Measurements from ENCODE around the gene ARL15. TPM values are rescaled to one million over a fixed set of nuclear protein-coding genes. Genes with fewer than 3 reads are reported as not detected.

The ARL15 gene
- total and polyA plus RNA-seq, 2 donors: 25.4 to 91.4 TPM

DNA sequence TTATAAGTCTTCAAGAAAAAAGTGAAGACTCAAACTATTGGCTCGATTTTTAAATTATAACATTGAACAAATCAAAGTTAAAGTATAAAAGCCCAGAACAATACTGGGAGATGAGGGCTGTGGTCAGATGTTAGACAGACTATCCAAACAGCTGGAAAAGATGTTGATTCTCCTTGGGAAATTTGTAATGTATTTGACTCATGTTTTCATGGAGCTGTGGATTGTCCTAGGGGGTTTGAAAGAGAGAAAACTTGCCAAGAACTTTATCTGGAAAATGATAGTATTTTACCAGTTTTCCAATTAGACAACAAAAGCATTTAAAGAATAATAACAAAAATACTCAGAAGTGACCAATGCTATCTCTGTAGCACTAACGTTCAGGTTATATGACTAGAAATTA, 339.2 kb downstream of the ARL15 start:
- no peak for DNase-seq (ENCODE audit: extremely low spot score)
- Histone ChIP-seq H3K4me3 (ENCODE audit: low read depth, low read length) (no peak overlapping the region), H3K4me1 (ENCODE audit: insufficient read depth) (no peaks in the 10 kb centered on the region), H3K36me3 (ENCODE audit: insufficient read depth) (no peaks in the 10 kb centered on the region), H3K27ac (ENCODE audit: low read depth) (no peak overlapping the region)
- WGBS: 51% methylated on average over 2 of the region's 2 CpGs

DNA sequence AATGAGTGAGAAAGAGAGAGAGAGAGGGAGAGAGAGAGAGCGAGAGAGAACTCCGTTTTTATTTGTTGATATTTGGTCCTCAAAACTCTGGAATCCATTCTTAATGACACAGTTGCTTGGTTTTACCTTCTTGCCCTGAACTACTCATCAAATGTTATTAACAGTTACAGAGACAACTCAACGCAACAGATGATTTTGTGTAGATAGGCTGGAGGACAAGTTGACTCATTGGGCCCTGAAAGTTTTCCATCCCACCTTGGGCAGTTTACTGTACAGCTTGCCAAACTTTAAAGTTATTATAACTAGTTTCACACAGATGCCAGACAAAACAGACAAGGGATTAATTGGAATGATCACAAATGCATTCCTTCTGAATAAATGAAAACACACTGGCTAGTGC, 339.9 kb downstream of the ARL15 start:
- Histone ChIP-seq H3K4me1 (ENCODE audit: insufficient read depth) (no peaks in the 10 kb centered on the region), H3K27ac (ENCODE audit: low read depth) (no peak overlapping the region), H3K36me3 (ENCODE audit: insufficient read depth) (no peaks in the 10 kb centered on the region), H3K4me3 (ENCODE audit: low read depth, low read length) (no peak overlapping the region)
- WGBS: 89% methylated on average over 3 of the region's 3 CpGs
- DNase-seq (ENCODE audit: extremely low spot score): no peak

DNA sequence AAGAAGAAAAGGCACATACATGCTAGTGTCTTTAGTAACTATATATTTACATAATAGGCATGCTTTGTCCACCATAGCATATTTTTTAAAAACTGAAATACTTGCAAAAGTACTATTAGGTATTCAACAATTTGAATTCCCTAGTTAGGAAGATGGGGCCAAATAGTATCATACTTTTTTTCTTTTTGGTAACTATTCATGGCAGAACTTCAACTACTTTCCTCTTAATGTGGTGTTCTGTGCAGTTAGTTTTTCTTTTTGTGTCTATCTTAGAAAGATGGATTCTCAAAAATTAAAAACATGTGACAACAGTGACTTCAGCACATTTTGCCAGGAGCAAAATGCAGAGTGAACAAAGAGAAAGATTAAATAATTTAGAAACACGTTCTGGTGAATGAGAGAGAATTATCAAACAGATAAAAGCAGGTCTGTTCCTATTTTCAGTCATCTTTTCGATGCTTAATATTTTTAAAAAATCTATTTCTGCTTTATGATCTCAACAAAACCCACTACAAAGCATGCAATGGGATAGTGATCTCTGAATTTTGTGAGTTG, 341.1 kb downstream of the ARL15 start:
- 83% methylated on average over 2 of the region's 2 CpGs for WGBS
- no peaks in the 10 kb centered on the region for H3K36me3 ChIP-seq (ENCODE audit: insufficient read depth)
- no peak overlapping the region for H3K27ac ChIP-seq (ENCODE audit: low read depth)
- H3K4me1 ChIP-seq (ENCODE audit: insufficient read depth): no peaks in the 10 kb centered on the region
- H3K4me3 ChIP-seq (ENCODE audit: low read depth, low read length): no peak overlapping the region
- DNase-seq (ENCODE audit: extremely low spot score): no peak

DNA sequence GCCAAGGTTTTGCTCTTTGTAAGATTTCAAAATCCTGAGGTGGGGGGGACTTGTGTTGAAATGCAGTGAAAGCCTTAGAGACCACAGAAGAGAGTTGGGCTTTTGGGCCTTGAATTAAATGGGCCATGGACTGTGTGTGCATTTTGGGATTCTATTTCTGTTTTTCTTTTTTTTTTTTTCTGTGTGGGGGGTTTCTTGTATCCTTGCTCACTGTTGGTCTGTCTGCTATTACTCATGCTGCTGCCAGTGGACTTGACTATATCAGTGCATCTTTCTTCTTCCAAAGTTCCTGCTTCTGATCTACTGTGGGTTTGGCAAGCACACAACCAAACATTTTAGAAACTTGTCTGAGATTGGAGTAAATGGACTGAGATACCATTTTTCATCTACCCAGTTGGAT, 344.9 kb downstream of the ARL15 start:
- Histone ChIP-seq H3K4me1 (ENCODE audit: insufficient read depth) (no peaks in the 10 kb centered on the region), H3K36me3 (ENCODE audit: insufficient read depth) (peaks cover 1% of the 10 kb centered on the region), H3K4me3 (ENCODE audit: low read depth, low read length) (no peak overlapping the region), H3K27ac (ENCODE audit: low read depth) (no peak overlapping the region)
- no peak for DNase-seq (ENCODE audit: extremely low spot score)

DNA sequence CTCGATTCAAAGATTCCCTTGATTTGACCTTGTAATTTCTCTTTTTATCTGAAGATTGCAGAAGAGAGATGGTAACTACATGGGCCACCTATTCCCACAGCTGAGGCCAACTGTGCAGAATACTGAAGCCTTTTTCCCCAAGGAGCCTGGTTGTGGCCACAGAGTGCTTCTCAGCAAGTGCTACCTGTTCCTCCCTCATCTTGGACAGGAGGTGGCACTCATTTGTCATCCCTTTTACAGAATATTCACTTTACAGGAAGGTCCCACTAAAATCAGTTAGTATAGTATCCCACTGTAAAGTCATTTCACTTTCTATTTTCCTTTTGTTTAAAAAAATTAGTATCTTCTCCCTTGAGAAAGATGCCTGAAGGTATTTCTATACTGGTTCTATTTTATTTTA, 346.4 kb downstream of the ARL15 start:
- Histone ChIP-seq H3K4me1 (ENCODE audit: insufficient read depth) (no peaks in the 10 kb centered on the region), H3K36me3 (ENCODE audit: insufficient read depth) (peaks cover 1% of the 10 kb centered on the region), H3K27ac (ENCODE audit: low read depth) (no peak overlapping the region), H3K4me3 (ENCODE audit: low read depth, low read length) (no peak overlapping the region)
- 76% methylated on average over 1 of the region's 1 CpG for WGBS
- DNase-seq (ENCODE audit: extremely low spot score): no peak

DNA sequence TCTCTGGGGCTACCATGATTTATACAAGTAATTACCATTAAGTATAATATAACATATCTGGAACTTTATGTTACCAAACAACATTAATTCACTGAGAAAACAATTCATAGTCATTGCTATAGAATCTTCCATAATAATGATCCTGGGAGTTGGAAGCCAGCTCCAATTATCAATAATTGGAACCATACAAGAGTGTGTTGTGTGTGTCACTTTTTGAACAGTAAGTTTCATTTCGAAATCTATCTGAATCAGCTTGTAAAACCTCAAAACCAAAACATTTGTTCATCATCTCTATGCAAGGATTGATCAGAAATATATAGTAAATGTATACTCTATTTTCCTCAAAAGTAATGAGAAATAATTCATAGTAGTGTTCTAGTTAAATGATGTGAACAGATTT, 348.1 kb downstream of the ARL15 start:
- Histone ChIP-seq H3K4me1 (ENCODE audit: insufficient read depth) (no peaks in the 10 kb centered on the region), H3K27ac (ENCODE audit: low read depth) (no peak overlapping the region), H3K36me3 (ENCODE audit: insufficient read depth) (peaks cover 1% of the 10 kb centered on the region), H3K4me3 (ENCODE audit: low read depth, low read length) (no peak overlapping the region)
- 93% methylated on average over 1 of the region's 1 CpG for WGBS
- no peak for DNase-seq (ENCODE audit: extremely low spot score)

DNA sequence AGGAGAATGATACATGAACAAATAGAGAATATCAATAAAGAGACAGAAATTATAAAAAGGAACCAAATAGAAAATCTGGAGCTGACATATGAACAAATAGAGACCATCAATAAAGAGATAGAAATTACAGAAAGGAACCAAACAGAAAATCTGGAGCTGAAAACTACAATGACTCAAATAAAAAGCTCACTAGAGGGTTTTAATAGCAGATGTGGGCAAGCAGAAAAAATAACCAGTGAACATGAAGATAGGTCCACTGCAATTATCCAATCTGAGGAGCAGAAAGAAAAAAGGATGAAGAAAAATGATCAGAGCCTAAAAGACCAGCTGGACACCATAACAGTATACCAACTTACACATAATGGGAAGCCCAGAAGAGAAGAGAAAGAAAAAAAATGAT, 353.7 kb downstream of the ARL15 start:
- H3K4me3 ChIP-seq (ENCODE audit: low read depth, low read length): no peak overlapping the region
- H3K36me3 ChIP-seq (ENCODE audit: insufficient read depth): peaks cover 1% of the 10 kb centered on the region
- no peak overlapping the region for H3K27ac ChIP-seq (ENCODE audit: low read depth)
- H3K4me1 ChIP-seq (ENCODE audit: insufficient read depth): no peaks in the 10 kb centered on the region
- no peak for DNase-seq (ENCODE audit: extremely low spot score)

DNA sequence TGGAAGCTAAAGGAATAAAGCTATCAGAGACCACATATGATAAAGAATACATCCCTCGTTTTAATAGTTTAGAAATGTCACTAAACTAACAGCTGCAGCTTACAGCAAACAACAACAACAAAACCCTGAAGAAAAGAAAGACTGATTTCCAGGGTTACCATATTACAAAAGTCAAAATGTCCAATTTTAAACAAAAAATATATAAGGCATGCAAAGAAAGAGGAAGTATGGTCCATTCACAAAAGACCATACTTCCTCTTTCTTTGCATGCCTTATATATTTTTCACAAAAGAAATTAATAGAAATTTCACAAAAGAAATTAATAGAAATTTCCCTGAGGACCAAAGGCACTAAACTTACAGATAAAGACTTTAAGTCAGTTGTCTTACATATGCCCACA, 354.2 kb downstream of the ARL15 start:
- Histone ChIP-seq H3K27ac (ENCODE audit: low read depth) (no peak overlapping the region), H3K36me3 (ENCODE audit: insufficient read depth) (peaks cover 1% of the 10 kb centered on the region), H3K4me3 (ENCODE audit: low read depth, low read length) (no peak overlapping the region), H3K4me1 (ENCODE audit: insufficient read depth) (no peaks in the 10 kb centered on the region)
- 91% methylated on average over 1 of the region's 1 CpG for WGBS
- DNase-seq (ENCODE audit: extremely low spot score): no peak

DNA sequence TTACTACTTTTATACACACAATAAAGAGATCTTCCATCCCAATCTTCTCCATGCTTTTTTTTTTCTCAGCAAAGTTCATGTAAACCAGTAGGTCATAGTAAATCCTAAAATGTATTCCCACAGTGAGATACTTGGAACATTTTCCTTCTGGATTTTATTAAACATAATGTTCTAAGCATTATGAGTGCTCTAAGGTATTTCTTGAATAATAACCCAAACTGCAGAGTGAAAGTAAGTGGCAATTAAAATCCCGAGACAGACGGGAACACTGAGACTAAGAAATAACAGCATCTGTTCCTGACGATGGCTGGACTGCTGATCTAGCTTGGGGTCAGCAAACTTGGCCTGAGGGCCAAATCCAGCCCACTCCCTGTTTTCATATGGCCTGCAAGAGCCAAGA, 359.8 kb downstream of the ARL15 start:
- WGBS: 89% methylated on average over 3 of the region's 3 CpGs
- H3K4me3 ChIP-seq (ENCODE audit: low read depth, low read length): no peak overlapping the region

DNA sequence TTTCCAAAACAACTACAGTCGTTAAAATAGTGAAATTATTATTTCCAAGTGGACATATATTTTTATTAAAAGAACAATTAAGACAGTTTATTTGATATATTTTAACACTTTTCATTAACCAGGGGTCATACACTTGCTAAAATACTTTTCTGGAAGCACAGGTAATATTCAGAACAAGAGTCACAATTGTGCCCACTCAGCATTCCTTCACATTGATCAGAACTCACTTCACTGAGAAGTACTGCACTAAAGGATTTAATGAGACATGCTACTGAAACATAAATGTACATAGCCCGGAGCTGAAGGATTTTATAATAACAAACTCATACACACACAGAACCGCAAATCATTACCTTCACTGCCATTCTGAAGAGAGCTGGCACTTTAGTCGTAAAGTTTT, 361.8 kb downstream of the ARL15 start:
- Histone ChIP-seq H3K4me3 (ENCODE audit: low read depth, low read length) (no peak overlapping the region), H3K27ac (ENCODE audit: low read depth) (no peak overlapping the region), H3K4me1 (ENCODE audit: insufficient read depth) (no peaks in the 10 kb centered on the region), H3K36me3 (ENCODE audit: insufficient read depth) (no peaks in the 10 kb centered on the region)
- no peak for DNase-seq (ENCODE audit: extremely low spot score)
- 76% methylated on average over 4 of the region's 4 CpGs for WGBS

More for the DNA sequence above, 359.8 kb downstream of the ARL15 start:
- Histone ChIP-seq H3K36me3 (ENCODE audit: insufficient read depth) (no peaks in the 10 kb centered on the region), H3K4me1 (ENCODE audit: insufficient read depth) (no peaks in the 10 kb centered on the region), H3K27ac (ENCODE audit: low read depth) (no peak overlapping the region)
- no peak for DNase-seq (ENCODE audit: extremely low spot score)

DNA sequence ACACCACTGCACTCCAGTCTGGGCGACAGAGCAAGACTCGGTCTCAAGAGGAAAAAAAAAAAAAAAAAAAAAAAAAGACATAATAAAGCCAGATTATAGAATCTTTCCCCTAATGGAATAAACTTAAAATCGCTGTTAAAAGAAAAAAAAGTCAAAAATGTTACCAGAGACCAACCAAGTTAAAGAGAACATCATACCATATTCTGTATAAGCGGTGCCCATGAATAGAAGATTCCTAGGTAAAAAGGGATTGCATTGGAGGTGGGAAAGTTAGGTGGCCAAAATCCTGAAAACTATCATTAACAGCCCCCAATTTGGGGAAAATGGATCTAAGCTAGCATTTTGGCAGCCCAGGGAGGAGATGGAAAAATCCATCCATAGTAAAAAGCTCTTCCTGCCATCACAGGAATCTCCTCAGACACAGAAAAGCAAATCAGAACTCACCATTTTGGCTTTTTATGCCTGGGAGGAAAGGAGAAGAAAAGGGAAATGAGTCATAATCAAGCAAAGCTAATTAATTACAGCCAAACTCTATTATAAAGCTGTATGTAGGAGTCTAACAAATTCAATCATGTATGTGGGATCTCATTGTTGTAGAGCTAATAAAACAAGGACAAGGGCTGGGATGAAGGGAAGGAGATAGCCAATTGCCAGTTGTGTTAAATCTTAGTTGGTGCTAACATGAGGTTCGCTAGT, 363.8 kb downstream of the ARL15 start:
- Histone ChIP-seq H3K4me1 (ENCODE audit: insufficient read depth) (no peaks in the 10 kb centered on the region), H3K4me3 (ENCODE audit: low read depth, low read length) (no peak overlapping the region), H3K36me3 (ENCODE audit: insufficient read depth) (no peaks in the 10 kb centered on the region), H3K27ac (ENCODE audit: low read depth) (no peak overlapping the region)
- no peak for DNase-seq (ENCODE audit: extremely low spot score)
- WGBS: 94% methylated on average over 5 of the region's 5 CpGs

DNA sequence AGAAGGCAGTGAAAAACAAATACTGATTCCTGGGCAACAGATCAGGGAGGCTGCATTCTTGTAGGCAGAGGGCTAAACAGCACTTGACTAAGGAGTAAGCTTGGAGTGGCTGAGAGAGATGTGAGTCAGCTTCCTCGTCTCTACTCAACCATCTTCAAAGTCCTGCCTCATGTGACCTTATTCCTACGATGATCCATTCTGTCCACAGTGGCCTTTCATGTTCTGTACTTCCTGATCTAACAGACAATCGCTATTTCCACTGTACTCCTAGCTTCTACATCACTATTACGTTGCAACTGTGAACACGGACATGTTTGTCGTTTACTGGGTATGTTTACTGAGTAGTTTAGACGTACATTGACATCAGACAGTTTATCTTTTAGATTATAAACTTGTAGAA, 365.4 kb downstream of the ARL15 start:
- no peak for DNase-seq (ENCODE audit: extremely low spot score)
- H3K4me3 ChIP-seq (ENCODE audit: low read depth, low read length): no peak overlapping the region
- no peaks in the 10 kb centered on the region for H3K4me1 ChIP-seq (ENCODE audit: insufficient read depth)
- no peaks in the 10 kb centered on the region for H3K36me3 ChIP-seq (ENCODE audit: insufficient read depth)
- WGBS: 83% methylated on average over 7 of the region's 7 CpGs
- no peak overlapping the region for H3K27ac ChIP-seq (ENCODE audit: low read depth)

DNA sequence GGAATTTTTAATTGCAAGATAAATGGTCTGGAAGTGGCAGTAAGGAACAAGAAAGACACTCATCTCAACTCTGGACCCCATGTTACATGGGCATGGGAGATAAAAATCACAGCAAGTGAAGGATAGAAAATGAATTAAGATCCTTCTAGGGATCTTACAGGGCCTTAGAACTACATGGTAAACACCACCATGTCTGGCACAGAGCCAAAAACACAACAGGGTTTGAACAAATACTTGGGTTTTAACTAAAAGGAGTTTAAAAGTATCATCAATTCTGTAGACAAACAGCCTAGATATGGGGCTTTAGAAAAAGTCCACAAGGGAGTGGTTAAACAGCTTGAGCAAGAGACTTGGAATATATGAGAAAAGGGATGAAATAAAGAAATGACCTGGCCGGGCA, 366.4 kb downstream of the ARL15 start:
- H3K36me3 ChIP-seq (ENCODE audit: insufficient read depth): no peaks in the 10 kb centered on the region
- 96% methylated on average over 1 of the region's 1 CpG for WGBS
- H3K4me3 ChIP-seq (ENCODE audit: low read depth, low read length): no peak overlapping the region
- no peak overlapping the region for H3K27ac ChIP-seq (ENCODE audit: low read depth)
- no peak for DNase-seq (ENCODE audit: extremely low spot score)
- no peaks in the 10 kb centered on the region for H3K4me1 ChIP-seq (ENCODE audit: insufficient read depth)

DNA sequence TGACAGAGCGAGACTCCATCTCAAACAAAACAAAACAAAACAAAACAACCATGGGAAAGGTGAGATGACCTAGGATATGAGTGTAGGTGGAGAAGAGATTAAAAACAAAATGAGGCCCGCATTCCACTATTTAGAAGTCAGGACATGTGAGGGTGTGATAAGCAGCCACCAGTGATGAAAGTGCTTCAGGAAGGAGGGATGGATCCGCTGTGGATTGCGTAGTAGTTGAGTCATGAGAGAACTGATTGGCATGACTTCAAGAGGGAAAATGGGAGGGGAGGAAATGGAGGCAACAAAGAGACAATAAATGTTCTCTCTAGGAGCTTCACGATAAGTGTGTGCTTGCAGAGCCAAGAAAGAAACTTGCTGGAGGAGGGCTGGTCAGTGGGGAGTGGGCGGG, 367.6 kb downstream of the ARL15 start:
- no peak overlapping the region for H3K4me3 ChIP-seq (ENCODE audit: low read depth, low read length)
- no peak for DNase-seq (ENCODE audit: extremely low spot score)
- H3K36me3 ChIP-seq (ENCODE audit: insufficient read depth): no peaks in the 10 kb centered on the region
- H3K4me1 ChIP-seq (ENCODE audit: insufficient read depth): no peaks in the 10 kb centered on the region
- no peak overlapping the region for H3K27ac ChIP-seq (ENCODE audit: low read depth)
- WGBS: 63% methylated on average over 6 of the region's 6 CpGs

DNA sequence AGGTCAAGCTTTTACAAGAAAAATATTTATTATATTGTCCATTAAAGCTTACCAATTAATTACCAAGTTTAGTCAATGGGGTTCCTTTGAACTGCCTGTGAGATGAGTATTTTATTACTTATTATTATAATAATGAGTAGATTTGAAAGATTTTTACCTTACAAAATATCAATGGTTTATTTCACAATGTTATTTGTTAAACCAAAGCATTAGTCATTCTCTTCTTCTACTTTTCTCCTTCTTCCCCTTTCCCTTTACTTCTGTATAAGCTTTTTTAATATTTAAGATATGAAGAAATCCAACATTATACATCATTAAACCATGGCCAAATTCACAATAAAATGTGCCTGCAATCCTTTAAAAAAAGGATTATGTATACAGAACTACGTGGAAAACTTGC, 369.5 kb downstream of the ARL15 start:
- Histone ChIP-seq H3K4me1 (ENCODE audit: insufficient read depth) (no peaks in the 10 kb centered on the region), H3K27ac (ENCODE audit: low read depth) (no peak overlapping the region), H3K36me3 (ENCODE audit: insufficient read depth) (no peaks in the 10 kb centered on the region), H3K4me3 (ENCODE audit: low read depth, low read length) (no peak overlapping the region)
- 71% methylated on average over 1 of the region's 1 CpG for WGBS
- no peak for DNase-seq (ENCODE audit: extremely low spot score)
